ENCODE data around the gene RNF38.

DNA sequence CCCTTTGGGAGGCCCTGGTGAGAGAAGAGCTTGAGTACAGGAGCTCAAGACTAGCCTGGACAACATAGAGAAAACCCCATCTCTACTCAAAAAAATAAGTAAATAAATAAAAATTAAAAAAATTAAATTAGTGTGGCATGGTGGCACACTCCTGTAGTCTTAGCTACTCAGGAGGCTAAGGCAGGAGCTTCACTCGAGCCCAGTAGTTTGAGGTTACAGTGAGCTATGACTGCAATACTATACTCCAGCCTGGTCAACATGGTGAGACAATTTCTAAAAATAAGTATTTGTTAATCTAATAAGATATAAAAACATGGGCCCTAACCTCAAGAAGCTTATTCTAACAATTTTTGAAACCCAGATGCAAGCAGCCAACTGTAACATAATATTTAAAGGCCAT is 7.6 kb downstream of the RNF38 start:
- TF ChIP-seq ZNF274 (IDR thresholded peaks at IDR 0.05; ENCODE audit: low read depth, low read length) (no peak), YY1 (IDR thresholded peaks at IDR 0.05; ENCODE audit: insufficient read depth, insufficient read length) (no peak)

All from NT2/D1 (cell line).